GM21360 (cell line): ENCODE results near the gene MDM4.
"Not testable (repeated sequence)": the region's sequence is repeated elsewhere in the genome, so short reads cannot be mapped to it uniquely, and the experiment has no call there.

Source experiments
- ATAC-seq: cut with Tn5 transposase; IDR thresholded peaks from one replicate; pipeline ENCODE4 v1.9.1; 2021; ENCODE audit warnings: mild to moderate bottlenecking, moderate library complexity; ENCODE audit not compliant: unreplicated experiment

Gene MDM4

DNA sequence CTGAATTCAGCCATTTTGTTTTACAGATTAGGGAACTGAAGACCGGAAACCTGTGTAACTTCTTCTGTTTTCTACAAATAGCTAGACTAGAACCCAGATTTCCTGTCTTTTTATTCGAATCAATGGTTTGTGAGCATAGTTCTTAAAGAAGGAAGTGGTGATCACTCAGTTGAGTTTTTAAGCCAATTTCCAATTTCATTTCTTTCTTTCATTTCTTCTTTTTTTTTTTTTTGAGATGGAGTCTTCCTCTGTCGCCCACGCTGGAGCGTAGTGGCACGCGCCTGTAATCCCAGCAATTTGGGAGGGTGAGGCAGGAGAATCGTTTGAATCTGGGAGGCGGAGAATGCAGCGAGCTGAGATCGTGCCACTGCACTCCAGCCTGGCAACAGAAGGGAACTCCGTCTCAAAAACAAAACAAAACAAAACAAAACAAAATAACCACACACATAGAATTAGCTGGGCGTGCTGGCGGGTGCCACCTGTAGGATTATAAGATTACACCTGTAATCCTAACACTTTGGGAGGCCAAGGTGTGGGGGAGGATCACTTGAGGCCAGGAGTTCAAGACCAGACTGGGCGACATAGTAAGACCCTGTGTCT is 3.0 kb upstream of the MDM4 start:
- no peak for ATAC-seq

DNA sequence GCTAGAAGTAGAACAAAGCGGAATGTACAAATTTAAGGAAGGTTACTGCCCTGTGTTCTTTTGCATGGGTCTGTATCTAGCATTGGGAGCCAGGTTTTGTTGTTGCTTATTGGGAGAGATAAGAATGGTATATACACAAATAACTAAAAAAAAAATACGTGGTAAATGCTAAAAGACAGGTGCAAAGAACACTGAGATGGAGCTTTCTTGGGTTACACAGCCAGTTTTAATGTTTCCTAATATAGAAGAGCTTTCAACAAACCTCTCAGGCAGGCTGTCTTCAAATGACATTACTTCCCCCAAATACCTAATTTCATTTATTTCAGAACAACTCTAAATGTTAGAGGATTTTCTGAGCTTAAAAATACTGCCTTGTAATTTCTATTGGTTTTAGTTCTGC is 1.4 kb upstream of the MDM4 start:
- ATAC-seq = no peak

DNA sequence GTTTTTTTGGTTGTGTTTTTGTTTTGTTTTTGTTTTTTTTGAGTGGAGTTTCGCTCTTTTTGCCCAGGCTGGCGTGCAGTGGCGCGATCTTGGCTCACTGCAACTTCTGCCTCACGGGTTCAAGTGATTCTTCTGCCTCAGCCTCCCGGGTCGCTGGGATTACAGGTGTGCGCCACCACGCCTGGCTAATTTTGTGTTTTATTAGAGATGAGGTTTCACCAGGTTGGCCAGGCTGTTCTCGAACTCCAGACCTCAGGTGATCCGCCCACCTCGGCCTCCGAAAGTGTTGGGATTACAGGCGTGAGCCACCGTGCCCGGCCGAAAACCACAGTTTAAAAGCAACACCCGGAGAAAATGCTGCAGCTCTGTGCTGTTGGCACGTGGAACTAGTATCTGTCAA is 1.2 kb downstream of the MDM4 start:
- ATAC-seq = not testable (repeated sequence)

- ATAC-seq = peak; percentile 60
Observed at GRCh38 chr1:204520834-204521709, 4.9 kb downstream of the MDM4 start.

- not testable (repeated sequence) for ATAC-seq
Observed at GRCh38 chr1:204521941-204522521, 5.8 kb downstream of the MDM4 start.

DNA sequence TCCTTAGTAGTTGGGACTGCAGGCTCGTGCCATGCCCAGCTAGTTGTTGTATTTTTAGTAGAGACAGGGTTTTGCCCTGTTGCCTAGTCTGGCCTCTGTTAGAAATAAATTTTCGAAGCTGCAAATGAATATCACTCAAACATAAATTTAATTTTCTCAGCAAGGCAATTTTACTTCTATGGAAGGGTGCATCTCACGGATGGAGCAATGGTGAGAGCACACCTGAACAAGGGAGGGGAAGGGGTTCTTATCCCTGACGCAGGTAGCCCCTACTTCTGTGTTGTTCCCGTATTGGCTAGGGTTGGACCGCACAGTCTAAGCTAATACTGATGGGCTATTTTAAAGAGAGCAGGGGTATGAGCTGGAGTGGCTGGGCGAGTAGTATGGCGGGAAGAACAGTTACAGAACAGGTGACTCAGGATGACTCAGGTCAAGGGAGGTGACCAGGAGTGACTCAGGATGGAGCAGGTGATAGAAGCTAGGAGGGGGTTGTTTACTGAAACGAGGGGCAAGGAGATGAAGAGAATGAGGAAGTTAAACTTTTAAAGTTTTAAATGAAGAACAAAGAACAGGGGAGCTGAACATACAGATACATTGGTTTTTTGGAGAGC is 7.5 kb downstream of the MDM4 start:
- no peak for ATAC-seq

- ATAC-seq = no peak
Observed at GRCh38 chr1:204524986-204525385, 8.8 kb downstream of the MDM4 start.

DNA sequence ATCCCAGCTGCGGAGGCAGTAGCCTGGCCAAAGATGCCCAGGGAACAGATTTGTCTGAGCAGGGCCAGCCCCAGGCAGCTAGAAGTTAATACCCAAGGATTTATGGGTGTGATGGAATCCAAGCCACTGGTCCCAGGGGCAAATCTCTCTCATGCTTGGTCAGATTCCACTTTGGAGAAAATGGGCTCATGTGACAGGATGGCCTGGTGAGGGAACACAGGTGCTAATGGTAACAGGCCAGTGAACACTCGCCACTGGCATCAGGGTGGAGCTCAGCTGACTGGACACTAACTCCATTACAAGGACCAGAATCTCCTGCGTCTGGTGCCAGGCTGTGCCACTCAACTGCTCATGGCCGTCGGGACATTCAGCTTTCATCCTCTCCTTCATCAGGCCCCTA is 12.0 kb downstream of the MDM4 start:
- ATAC-seq = no peak

DNA sequence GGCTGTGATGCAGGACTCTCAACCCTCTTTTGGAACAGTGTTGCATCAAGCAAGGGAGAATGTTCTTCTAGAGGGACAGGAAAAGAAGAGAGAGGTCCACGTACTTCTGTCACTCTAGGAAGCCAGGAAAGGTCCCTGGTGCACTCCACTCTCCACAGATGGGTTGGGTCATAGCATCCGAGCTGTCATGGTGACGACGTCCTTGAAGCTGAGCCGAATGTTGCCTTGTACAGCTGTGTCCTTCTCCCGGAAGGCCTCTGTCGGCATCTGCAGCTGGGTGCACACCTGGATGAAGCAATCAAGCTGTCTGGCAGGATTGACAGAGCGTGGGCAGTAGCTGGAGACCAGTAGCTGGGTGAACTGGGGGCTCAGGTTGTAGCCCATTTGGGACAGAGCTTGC is 12.5 kb downstream of the MDM4 start:
- no peak for ATAC-seq

DNA sequence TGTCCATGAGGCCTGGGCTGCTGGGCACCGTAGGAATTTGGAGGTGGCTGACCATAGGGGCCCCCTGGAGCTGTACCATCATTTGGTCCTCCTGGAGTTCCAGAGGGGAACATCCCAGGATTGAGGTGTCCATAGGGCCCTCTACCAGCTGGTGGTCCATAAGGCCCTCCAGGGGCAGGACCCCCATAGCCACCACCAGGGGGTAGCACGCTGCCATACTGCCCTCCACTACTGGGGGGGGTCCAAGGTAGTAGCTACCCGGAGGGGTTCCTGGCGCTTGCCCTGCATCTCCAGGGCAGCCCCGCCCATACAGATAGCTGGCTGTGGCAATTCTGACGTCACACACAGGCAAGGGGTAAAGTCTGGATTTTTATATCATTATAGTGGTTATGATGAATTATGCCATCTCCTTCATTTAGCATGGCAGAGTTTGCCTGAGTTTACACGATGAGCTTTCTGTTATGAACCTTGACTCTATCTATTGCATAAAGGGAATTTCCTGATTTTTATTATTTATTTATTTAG is 13.2 kb downstream of the MDM4 start:
- ATAC-seq = no peak

DNA sequence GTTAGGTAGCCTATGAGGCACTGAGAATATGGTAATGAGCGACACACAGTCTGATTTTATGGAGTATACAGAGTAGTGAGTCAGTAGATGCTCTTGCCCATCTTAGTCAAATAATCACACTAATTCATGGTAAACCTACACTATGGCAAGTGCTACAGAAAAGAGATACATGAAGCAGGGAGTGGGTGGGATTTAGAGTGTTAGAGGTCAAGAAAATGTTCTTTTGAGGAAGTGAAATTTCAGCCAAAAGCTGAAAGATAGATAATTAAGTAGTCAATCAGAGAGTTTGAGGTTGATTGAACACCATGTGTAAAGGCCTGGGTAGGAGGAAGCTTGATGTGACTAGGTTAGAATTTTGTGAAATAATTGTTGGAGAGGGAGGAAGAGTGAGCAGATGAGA is 14.7 kb downstream of the MDM4 start:
- ATAC-seq = peak; percentile 74

DNA sequence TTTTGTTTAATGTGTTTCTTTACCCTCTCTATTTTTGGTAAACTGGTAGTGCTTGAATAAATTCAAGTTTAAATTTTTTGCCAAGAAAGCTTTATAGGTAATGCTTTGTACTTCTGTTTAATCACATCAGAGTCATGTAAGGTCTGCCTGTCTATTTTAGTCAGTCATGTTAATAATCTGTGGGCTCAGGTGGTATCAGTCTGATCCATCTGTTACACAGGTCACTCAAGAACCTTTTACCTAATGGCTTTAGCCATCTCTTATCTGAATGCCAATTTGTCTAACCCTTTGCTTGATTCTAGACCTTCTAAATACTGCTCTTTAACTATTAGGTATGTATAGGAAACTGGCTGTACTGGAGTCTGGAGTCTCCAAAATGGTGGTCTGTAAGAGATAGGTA is 16.6 kb downstream of the MDM4 start:
- ATAC-seq = no peak

DNA sequence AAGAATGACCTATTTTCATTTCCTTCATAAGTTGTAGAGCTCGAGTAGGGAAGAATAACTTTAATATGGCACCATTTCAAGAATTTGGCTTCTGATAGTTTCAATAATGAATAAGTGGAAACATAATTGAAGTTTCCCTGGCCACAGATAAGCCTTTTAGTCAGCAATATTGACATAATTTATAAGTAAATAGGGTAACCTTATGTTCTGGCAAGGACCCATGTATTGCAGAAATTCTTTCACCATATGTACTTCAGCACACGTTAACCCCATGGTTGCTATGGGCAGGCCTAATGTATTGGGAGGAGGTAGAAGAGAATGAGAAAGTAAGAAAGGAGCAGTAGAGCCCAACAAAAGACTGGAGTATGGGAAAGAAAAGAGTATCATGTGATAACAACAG is 25.4 kb downstream of the MDM4 start:
- ATAC-seq = no peak

DNA sequence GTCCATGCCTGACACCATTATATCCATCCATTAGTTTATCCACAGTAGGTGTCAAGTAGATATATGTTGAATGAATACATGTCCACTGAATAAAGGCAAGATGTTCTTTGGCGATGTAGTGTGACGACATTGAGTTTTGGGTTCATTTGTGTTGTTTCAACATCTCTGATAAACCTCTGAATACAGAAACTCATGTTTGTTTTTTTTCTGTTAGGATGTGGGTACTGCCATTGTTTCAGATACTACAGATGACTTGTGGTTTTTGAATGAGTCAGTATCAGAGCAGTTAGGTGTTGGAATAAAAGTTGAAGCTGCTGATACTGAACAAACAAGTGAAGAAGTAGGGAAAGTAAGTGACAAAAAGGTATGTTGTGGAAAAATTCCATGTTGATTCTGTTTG is 28.1 kb downstream of the MDM4 start:
- ATAC-seq = no peak

GRCh38 chr1:204545202-204545601 is 29.0 kb downstream of the MDM4 start:
- ATAC-seq = no peak

- ATAC-seq = no peak
Observed at GRCh38 chr1:204545881-204546280, 29.7 kb downstream of the MDM4 start.

GRCh38 chr1:204548265-204548664 is 32.1 kb downstream of the MDM4 start:
- no peak for ATAC-seq

GRCh38 chr1:204549313-204549712 is 33.1 kb downstream of the MDM4 start:
- no peak for ATAC-seq

DNA sequence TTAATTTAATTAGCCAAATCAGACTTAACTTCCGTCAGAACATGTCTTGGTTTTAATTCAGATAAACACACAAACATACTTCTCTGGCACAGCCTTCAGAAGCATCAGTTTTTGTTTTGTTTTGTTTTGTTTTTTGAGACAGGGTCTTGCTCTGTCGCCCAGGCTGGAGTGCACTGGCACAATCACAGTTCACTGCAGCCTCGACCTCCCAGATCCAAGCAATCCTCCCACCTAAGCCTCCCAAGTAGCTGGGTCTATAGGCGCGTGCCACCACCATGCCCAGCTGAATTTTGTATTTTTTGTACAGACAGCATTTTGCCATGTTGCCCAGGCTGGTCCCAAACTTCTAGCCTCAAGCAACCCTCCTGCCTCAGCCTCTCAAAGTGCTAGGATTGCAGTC is 34.7 kb downstream of the MDM4 start:
- ATAC-seq = no peak

DNA sequence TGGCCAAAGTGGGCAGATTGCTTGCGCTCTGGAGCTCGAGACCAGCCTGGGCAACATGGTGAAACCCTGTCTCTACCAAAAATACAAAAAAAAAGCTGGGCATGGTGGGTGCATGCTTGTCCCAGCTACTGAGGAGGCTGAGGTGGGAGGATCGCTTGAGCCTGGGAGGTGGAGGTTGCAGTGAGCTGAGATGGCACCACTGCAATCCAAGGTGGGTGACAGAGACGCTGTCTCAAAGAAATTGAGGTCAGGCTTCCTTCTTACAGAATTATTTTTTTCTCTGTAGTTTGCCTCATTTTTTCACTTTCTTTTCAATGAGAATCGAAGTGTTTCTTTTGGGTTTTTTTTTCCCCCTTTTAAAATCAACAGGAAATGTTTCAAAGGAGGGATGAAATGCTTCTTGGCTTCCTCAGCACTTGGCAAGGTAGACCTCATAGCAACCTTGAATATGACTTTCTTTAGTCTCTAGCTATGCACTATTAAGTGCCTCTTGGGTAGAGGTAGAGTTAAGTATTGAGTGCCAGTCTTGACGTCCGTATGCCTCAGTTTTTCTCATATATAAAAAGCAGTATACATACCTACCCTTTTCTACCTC is 40.3 kb downstream of the MDM4 start:
- no peak for ATAC-seq

DNA sequence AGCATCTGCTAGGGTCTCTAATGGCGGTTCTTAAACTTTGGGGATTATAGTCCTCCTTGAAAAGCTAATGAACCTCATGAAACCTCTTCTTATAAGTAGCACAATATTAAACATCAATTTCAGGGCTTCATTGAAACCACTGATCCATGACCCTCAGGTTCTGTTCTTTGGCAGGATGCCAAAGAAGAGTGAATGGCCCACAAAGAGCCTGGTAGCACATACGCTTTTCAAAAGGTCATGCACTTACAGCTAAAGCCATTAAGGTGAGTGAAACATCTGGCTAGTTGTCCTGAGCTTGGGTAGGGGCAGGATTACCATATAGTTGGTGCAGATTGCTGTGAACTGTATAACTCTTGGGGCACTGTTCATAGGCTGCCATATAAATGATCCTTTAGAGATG is 42.3 kb downstream of the MDM4 start:
- no peak for ATAC-seq
